GM12878 (cell line): ENCODE results near the gene VMP1. TPM values are rescaled to one million over a fixed set of nuclear protein-coding genes. Genes with fewer than 3 reads are reported as not detected.

Experiments
- ATAC-seq: fragments of 200-7000 bp; cut with Tn5 transposase; 3 replicates; pipeline ENCODE4 v1.9.1; 2020; ENCODE audit warnings: mild to moderate bottlenecking, moderate library complexity
- BruUV-seq: library from RNA; stranded (reverse); fragments of 400-500 nt; replicated peaks from 2 replicates; lab custom pipeline; 2021; lab: Mats Ljungman, UMichigan
- CTCF ChIA-PET: fragments of 300-600 bp; sonication (Branson Sonifier 250); formaldehyde crosslinking; extraction: SDS; loops from one replicate; lab custom pipeline; 2021; ENCODE audit warnings: inconsistent platforms; lab: Yijun Ruan, JAX
- POLR2A ChIA-PET: fragments of 350-600 bp; formaldehyde crosslinking; extraction: SDS; loops from one replicate; lab custom pipeline; 2021; ENCODE audit warnings: inconsistent platforms; lab: Charles Lee
- RAD21 ChIA-PET: fragments of 300-600 bp; sonication (Branson Sonifier 250); formaldehyde crosslinking; loops from one replicate; lab custom pipeline; 2023; ENCODE audit warnings: antibody characterized with exemption; ENCODE audit not compliant: unreplicated experiment; lab: Charles Lee
- SMC1A ChIA-PET: fragments of 300-600 bp; sonication (Branson Sonifier 250); formaldehyde crosslinking; loops from one replicate; lab custom pipeline; 2023; ENCODE audit not compliant: unreplicated experiment, uncharacterized antibody; lab: Charles Lee
- DNase-seq: peaks from one replicate; pipeline ENCODE4 v3.0.0-alpha.2; 2011; ENCODE audit warnings: low read depth, low spot score
- FAIRE-seq: peaks from 3 replicates; lab custom pipeline; 2011; peaks lifted over from hg19 to GRCh38; lab: Jason Lieb, UNC
- H2AFZ ChIP-seq: 2 replicates; pipeline ENCODE4 v1.6.0; 2011; ENCODE audit warnings: low read depth, low read length, control low read depth; ENCODE audit not compliant: control insufficient read depth
- H3K27ac ChIP-seq: 2 replicates; pipeline ENCODE4 v1.5.1; 2011; ENCODE audit warnings: control low read depth; ENCODE audit not compliant: control insufficient read depth, insufficient read depth
- H3K27me3 ChIP-seq, 2 experiments: replicated peaks in 1 of 2; 2 replicates each; pipeline versions ENCODE4 v1.6.0 to v1.6.1; 2011; ENCODE audit warnings: low read length in 1 of 2; ENCODE audit not compliant: control insufficient read depth in 2 of 2, insufficient read depth in 2 of 2
- H3K36me3 ChIP-seq, 2 experiments: 2 replicates each; pipeline ENCODE4 v1.5.1; 2011; ENCODE audit warnings: low read length in 1 of 2; ENCODE audit not compliant: control insufficient read depth in 2 of 2, insufficient read depth in 2 of 2
- H3K4me1 ChIP-seq: 2 replicates; pipeline ENCODE4 v1.6.1; 2011; ENCODE audit warnings: mild to moderate bottlenecking, low read length, moderate library complexity, mixed read lengths; ENCODE audit not compliant: control insufficient read depth, insufficient read depth
- H3K4me2 ChIP-seq: 2 replicates; pipeline ENCODE4 v1.6.0; 2011; ENCODE audit warnings: control low read depth; ENCODE audit not compliant: control insufficient read depth, insufficient read depth
- H3K4me3 ChIP-seq: fragments of 200-600 bp; sonication (generic); 2 replicates; pipeline ENCODE4 v1.5.1; 2016
- H3K79me2 ChIP-seq: 2 replicates; pipeline ENCODE4 v1.6.0; 2011; ENCODE audit warnings: low read length; ENCODE audit not compliant: control insufficient read depth, insufficient read depth
- H3K9ac ChIP-seq: 2 replicates; pipeline ENCODE4 v1.8.0; 2011; ENCODE audit warnings: low read length, control low read depth, mixed read lengths; ENCODE audit not compliant: control insufficient read depth, insufficient read depth
- H3K9me3 ChIP-seq: replicated peaks from 3 replicates; pipeline ENCODE4 v1.5.1; 2011; ENCODE audit warnings: mild to moderate bottlenecking, low read length; ENCODE audit not compliant: control insufficient read depth, insufficient read depth
- H4K20me1 ChIP-seq: 2 replicates; pipeline ENCODE4 v1.6.0; 2011; ENCODE audit not compliant: control insufficient read depth, insufficient read depth
- CTCF ChIP-seq, 3 experiments: IDR thresholded peaks in 2 of 3; conservative IDR thresholded peaks in 1 of 3; 2 replicates each; pipeline ENCODE4 v1.5.1; 2011; ENCODE audit warnings: low read depth in 3 of 3, low read length in 3 of 3, mild to moderate bottlenecking in 3 of 3, control low read depth in 2 of 3, moderate library complexity in 2 of 3, inconsistent platforms in 1 of 3, mixed read lengths in 1 of 3; ENCODE audit not compliant: control insufficient read depth in 2 of 3, insufficient read depth in 1 of 3; ENCODE audit errors: extremely low read depth in 1 of 3
- NFXL1 ChIP-seq: fragments of 450-650 bp; IDR thresholded peaks from 2 replicates; pipeline ENCODE4 v1.6.1; 2017; ENCODE audit warnings: antibody characterized with exemption, mild to moderate bottlenecking, borderline replicate concordance
- RAD21 ChIP-seq: IDR thresholded peaks from 2 replicates; pipeline ENCODE4 v1.6.1; 2011; ENCODE audit warnings: mild to moderate bottlenecking, low read depth, low read length, moderate library complexity; ENCODE audit not compliant: insufficient read depth
- SKIL ChIP-seq: fragments of 450-650 bp; IDR thresholded peaks from 2 replicates; pipeline ENCODE4 v1.6.1; 2017; ENCODE audit warnings: mild to moderate bottlenecking, low read depth, inconsistent platforms; ENCODE audit not compliant: poor library complexity, severe bottlenecking
- TCF3 ChIP-seq: IDR thresholded peaks from 2 replicates; pipeline ENCODE4 v1.6.1; 2012; ENCODE audit warnings: low read depth, mild to moderate bottlenecking, low read length, borderline replicate concordance; ENCODE audit not compliant: insufficient read depth
- ZBTB11 ChIP-seq: fragments of 450-650 bp; formaldehyde crosslinking; IDR thresholded peaks from 2 replicates; pipeline ENCODE4 v1.5.0; 2022; ENCODE audit warnings: mild to moderate bottlenecking, missing genetic modification characterization
- ZNF274 ChIP-seq: IDR thresholded peaks from one replicate; pipeline ENCODE4 v1.8.0; 2011; ENCODE audit not compliant: insufficient read length, insufficient read depth
- ZNF384 ChIP-seq: IDR thresholded peaks from 2 replicates; pipeline ENCODE4 v1.6.1; 2012; ENCODE audit warnings: low read depth, mild to moderate bottlenecking, low read length, improper control_type of control experiment, borderline replicate concordance
- ZNF592 ChIP-seq: fragments of 450-650 bp; IDR thresholded peaks from 2 replicates; pipeline ENCODE4 v1.6.1; 2017; ENCODE audit warnings: mild to moderate bottlenecking, moderate library complexity
- WGBS: methylation state at CpG from one replicate; pipeline ENCODE4 v1.1.6; 2016; ENCODE audit warnings: low lambda C conversion rate; ENCODE audit not compliant: insufficient replicate concordance, insufficient coverage; ENCODE audit errors: missing lambda C conversion rate; 5-methylcytosine and 5-hydroxymethylcytosine counted together
- in situ Hi-C: fragments of 300-500 bp; cut with MboI; formaldehyde crosslinking; loops from 9 replicates; pipeline ENCODE4 v1.14.3; 2018; ENCODE audit warnings: mixed read lengths
- intact Hi-C: fragments of 100-400 bp; cut with micrococcal nuclease; formaldehyde crosslinking; loops from one replicate; pipeline ENCODE4 v1.14.2; 2022; ENCODE audit not compliant: unreplicated experiment
- polyA plus RNA-seq, 11 experiments: library from polyadenylated mRNA; depleted of rRNA in 4 of 11; unstranded in 6 of 11; stranded (reverse) in 5 of 11; fragments of >200 nt; fragmentation: Nextera tagmentation in 4 of 11; fragmentation: Illumina TruSeq in 1 of 11; extraction: Ambion mirVana in 4 of 11; extraction: Trizol in 1 of 11; gene quantifications; 1 replicate in 1 of 11; 2 replicates in 10 of 11; pipeline versions ENCODE4 v1.2.1 to v1.2.3, GENCODE V29; 2011 to 2016; ENCODE audit warnings: inconsistent platforms in 2 of 11, missing spikeins in 2 of 11, low read depth in 1 of 11
- total RNA-seq, 4 experiments: library from RNA; depleted of rRNA in 3 of 4; stranded (reverse); fragments of >200 nt in 3 of 4; fragmentation: Illumina TruSeq in 1 of 4; extraction: Trizol in 1 of 4; gene quantifications; 2 replicates each; pipeline versions ENCODE4 v1.2.1 to v1.2.3, GENCODE V29; 2013 to 2021

VMP1 gene
- total and polyA plus RNA-seq, 10 of the 15 experiments (the other 5 are each of a cell fraction or from before 2014, with no cell fraction given), result 88.4 to 199 (median 132) TPM

GRCh38 chr17:59859444-59860025 is 152.1 kb downstream of the VMP1 start:
- 49% methylated on average over 2 of the region's 2 CpGs for WGBS
- RAD21 ChIA-PET, result interaction anchor here (0.9 to 3.7 kb wide), 16 partner anchors 9 to 549 kb away, joined by 3 to 24 read pairs (median 5); no protein-coding TSS in a partner anchor
- peak; percentile 37 for TF ChIP-seq SKIL
- TF ChIP-seq NFXL1, result peak; percentile 76; the same call in 1 of the 2 replicates
- TF ChIP-seq CTCF (IDR thresholded peaks at IDR 0.05 in 2 of 3, conservative IDR thresholded peaks at IDR 0.05 in 1 of 3; ENCODE audit: control insufficient read depth in 2 of 3, extremely low read depth in 1 of 3, insufficient read depth in 1 of 3, low read depth in 3 of 3, low read length in 3 of 3), result peak; percentile 47 to 73 (median 48); a peak in 5 of 6 replicates
- TF ChIP-seq ZBTB11 (CRISPR knock-in tag), result no peak
- peak; percentile 95 for TF ChIP-seq RAD21
- no peak for TF ChIP-seq ZNF384
- no peak for TF ChIP-seq TCF3
- TF ChIP-seq ZNF274, result no peak
- peak; percentile 53; the same call in 1 of the 2 replicates for TF ChIP-seq ZNF592

More at GRCh38 chr17:59859444-59860025, 152.1 kb downstream of the VMP1 start:
- POLR2A ChIA-PET, result interaction anchor here (0.9 to 2.2 kb wide), 7 partner anchors 13 to 110 kb away, joined by 3 to 27 read pairs (median 4); no protein-coding TSS in a partner anchor
- intact Hi-C loops, result loop anchor here (1.0 kb wide), 2 partner anchors 106 to 112 kb away; no protein-coding TSS in a partner anchor
- no peaks in the 10 kb centered on the region for H3K27me3 ChIP-seq
- H3K36me3 ChIP-seq, result no peaks in the 10 kb centered on the region
- H3K4me3 ChIP-seq, result no peak overlapping the region
- H4K20me1 ChIP-seq, result no peaks in the 10 kb centered on the region
- H3K4me1 ChIP-seq, result no peaks in the 10 kb centered on the region
- ATAC-seq (peak; percentile 84), FAIRE-seq (peak; percentile 57), DNase-seq (no peak)
- no peaks in the 10 kb centered on the region for H3K9me3 ChIP-seq
- H3K9ac ChIP-seq, result no peak overlapping the region
- H3K27ac ChIP-seq, result no peak overlapping the region
- H2AFZ ChIP-seq, result no peak overlapping the region
- H3K4me2 ChIP-seq, result no peak overlapping the region
- in situ Hi-C loops, result no loop called here
- SMC1A ChIA-PET, result interaction anchor here (0.6 to 2.1 kb wide), 31 partner anchors 12 to 337 kb away, joined by 3 to 18 read pairs (median 5); partner anchors contain the start of genes PTRH2, TUBD1 and VMP1
- CTCF ChIA-PET, result interaction anchor here (0.6 to 3.1 kb wide), 26 partner anchors 10 to 340 kb away, joined by 3 to 25 read pairs (median 5); partner anchors contain the start of genes PTRH2 and VMP1
- no peaks in the 10 kb centered on the region for H3K79me2 ChIP-seq
- BruUV-seq, result TSS peak; percentile 69
